Measurements from ENCODE around the gene CCRL2. TPM values are rescaled to one million over a fixed set of nuclear protein-coding genes. Genes with fewer than 3 reads are reported as not detected.

Gene CCRL2
- total RNA-seq, 6 experiments from 2014 or later, result 0.30 to 2.8 (median 1.3) TPM

DNA sequence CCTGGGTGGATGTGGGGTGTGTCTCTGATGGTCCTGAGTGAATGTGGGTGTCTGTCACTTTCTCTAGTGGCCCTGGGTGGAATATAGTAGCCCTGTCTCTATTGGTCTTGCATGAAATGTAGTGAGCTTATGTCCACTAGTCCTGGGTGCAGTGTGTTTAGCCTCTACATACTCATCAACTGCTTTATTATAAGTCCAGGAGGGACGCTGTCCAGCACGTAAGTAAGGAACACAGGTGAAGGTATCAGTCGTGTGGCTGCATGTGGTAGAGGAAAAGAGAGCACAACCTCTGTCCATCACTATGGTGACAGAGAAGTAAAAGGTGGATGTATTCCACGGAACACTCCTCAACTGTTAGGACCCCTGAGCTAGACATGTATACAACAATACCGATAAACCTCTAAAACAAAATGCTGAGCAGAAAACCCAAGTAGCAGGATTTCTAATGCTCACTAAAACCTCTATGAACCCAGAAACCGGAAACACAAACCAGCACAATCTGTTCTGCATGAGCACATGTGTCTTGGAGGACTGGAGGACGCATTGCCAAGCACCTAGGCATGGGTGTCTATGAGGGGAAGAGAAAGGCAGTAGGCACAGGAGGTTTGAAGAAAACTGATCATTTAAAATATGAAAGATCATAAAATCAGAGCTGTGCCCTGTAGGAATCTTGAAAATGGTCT is 46.6 kb downstream of the CCRL2 start:
- intact Hi-C loops (cut with DNase I), result no loop called here
- H3K9me3 ChIP-seq, result no peaks in the 10 kb centered on the region
- no peaks in the 10 kb centered on the region for H3K36me3 ChIP-seq
- ATAC-seq, result no peak
- no peak overlapping the region for H3K27ac ChIP-seq
- H3K27me3 ChIP-seq, result no peaks in the 10 kb centered on the region
- no peaks in the 10 kb centered on the region for H3K4me1 ChIP-seq
- WGBS (ENCODE audit: insufficient coverage, low coverage, low lambda C conversion rate, missing lambda C conversion rate), result 57% methylated on average over 4 of the region's 7 CpGs
- TF ChIP-seq, protein P1, sequence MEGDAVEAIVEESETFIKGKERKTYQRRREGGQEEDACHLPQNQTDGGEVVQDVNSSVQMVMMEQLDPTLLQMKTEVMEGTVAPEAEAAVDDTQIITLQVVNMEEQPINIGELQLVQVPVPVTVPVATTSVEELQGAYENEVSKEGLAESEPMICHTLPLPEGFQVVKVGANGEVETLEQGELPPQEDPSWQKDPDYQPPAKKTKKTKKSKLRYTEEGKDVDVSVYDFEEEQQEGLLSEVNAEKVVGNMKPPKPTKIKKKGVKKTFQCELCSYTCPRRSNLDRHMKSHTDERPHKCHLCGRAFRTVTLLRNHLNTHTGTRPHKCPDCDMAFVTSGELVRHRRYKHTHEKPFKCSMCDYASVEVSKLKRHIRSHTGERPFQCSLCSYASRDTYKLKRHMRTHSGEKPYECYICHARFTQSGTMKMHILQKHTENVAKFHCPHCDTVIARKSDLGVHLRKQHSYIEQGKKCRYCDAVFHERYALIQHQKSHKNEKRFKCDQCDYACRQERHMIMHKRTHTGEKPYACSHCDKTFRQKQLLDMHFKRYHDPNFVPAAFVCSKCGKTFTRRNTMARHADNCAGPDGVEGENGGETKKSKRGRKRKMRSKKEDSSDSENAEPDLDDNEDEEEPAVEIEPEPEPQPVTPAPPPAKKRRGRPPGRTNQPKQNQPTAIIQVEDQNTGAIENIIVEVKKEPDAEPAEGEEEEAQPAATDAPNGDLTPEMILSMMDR (IDR thresholded peaks at IDR 0.05), result no peak
- no peak for TF ChIP-seq POLR2A (IDR thresholded peaks at IDR 0.05)
- no peak overlapping the region for H3K4me3 ChIP-seq
- DNase-seq, result no peak

GRCh38 chr3:46454209-46454595 is 47.1 kb downstream of the CCRL2 start:
- intact Hi-C loops (cut with DNase I), result no loop called here
- H3K27me3 ChIP-seq, result no peaks in the 10 kb centered on the region
- H3K9me3 ChIP-seq, result no peaks in the 10 kb centered on the region
- DNase-seq (no peak), ATAC-seq (no peak)
- no peaks in the 10 kb centered on the region for H3K36me3 ChIP-seq
- 23% methylated on average over 3 of the region's 3 CpGs for WGBS (ENCODE audit: insufficient coverage, low coverage, low lambda C conversion rate, missing lambda C conversion rate)
- TF ChIP-seq, protein P1 (IDR thresholded peaks at IDR 0.05), result no peak
- no peak for TF ChIP-seq POLR2A (IDR thresholded peaks at IDR 0.05)
- no peak overlapping the region for H3K27ac ChIP-seq
- H3K4me1 ChIP-seq, result no peaks in the 10 kb centered on the region
- no peak overlapping the region for H3K4me3 ChIP-seq

DNA sequence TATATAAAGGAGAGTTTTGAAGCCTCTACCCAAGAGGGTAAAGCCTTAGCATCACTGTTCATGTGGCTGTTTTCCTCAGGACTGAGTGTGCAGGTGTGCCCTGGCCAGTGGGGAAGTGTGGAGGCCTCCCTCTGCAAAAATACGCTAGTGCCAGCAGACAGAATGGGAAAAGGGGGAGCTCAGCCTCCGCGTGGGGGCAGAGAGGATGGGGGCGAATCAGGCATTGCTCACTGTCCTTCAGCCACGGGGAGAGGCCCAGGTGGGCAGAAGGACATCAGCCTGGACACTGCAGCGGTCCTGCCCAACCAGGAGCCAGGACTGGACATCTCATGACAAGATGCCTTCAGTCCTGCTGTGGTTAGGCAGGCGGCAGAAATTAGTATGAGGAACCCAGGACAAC is 47.5 kb downstream of the CCRL2 start:
- intact Hi-C loops (cut with DNase I), result no loop called here
- 67% methylated on average over 6 of the region's 7 CpGs for WGBS (ENCODE audit: insufficient coverage, low coverage, low lambda C conversion rate, missing lambda C conversion rate)
- Histone ChIP-seq H3K27me3 (no peaks in the 10 kb centered on the region), H3K4me3 (no peak overlapping the region), H3K36me3 (no peaks in the 10 kb centered on the region), H3K4me1 (no peaks in the 10 kb centered on the region), H3K27ac (no peak overlapping the region), H3K9me3 (no peaks in the 10 kb centered on the region)
- TF ChIP-seq, protein P1 (IDR thresholded peaks at IDR 0.05), result no peak
- TF ChIP-seq POLR2A (IDR thresholded peaks at IDR 0.05), result no peak
- peak in 1 of 4 donors; percentile 30 for ATAC-seq
- no peak for DNase-seq

DNA sequence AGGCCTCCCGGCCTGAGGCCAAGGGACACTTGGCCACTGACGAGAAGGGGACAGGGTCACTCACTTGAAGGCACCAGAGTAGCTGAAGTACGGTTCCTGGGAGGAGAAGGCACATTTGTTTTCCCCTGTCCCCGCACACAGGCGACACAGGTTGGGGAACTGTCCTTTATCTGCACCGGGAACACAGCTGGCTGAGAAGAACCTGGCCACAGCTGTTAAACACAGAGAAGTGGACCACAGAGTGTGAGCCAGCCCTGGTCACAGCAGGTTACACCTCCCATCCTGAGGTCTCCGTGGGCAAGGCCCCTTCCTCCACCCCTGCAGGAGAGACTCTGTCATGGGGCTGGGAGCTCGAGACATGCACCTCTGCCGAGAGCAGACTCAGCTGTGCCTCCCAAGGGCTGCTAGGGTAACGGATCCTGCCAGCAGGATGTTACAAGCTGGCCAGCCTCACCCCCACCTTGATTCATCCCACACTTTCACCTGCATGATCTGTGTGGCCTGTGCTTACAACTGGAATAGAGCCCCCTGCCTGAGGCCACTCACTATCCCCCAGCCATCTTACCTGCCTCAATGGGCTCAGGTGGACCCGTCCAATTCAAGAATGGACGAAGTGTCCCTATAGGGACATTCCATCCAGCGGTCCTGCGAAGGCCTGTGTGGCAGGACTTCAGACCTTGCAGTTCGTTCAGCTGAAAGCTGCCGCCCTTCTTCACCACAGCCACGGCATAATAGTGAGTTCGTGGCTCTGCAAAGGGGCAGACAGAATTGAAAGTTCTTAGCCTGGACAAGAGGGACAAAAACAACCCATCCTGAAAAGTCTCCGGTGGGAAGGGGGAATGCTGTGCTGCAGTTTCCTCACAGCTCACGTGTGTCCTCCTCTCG is 48.4 kb downstream of the CCRL2 start:
- Histone ChIP-seq H3K36me3 (no peaks in the 10 kb centered on the region), H3K27ac (no peak overlapping the region)
- DNase-seq, result no peak

More for the DNA sequence above, 48.4 kb downstream of the CCRL2 start:
- TF ChIP-seq, protein P1 (IDR thresholded peaks at IDR 0.05), result no peak
- no peak for TF ChIP-seq POLR2A (IDR thresholded peaks at IDR 0.05)
- Histone ChIP-seq H3K9me3 (no peaks in the 10 kb centered on the region), H3K4me3 (no peak overlapping the region), H3K27me3 (no peaks in the 10 kb centered on the region), H3K4me1 (no peaks in the 10 kb centered on the region)
- intact Hi-C loops (cut with DNase I), result no loop called here
- WGBS (ENCODE audit: insufficient coverage, low coverage, low lambda C conversion rate, missing lambda C conversion rate), result 83% methylated on average over 8 of the region's 21 CpGs
- peak in 1 of 4 donors; percentile 27 for ATAC-seq

All from right lobe of liver (tissue), 6 donors.